Central memory CD8-positive, alpha-beta T cell (primary cell): ENCODE measurements around the gene AP3S1.
"Not testable (repeated sequence)": the region's sequence is repeated elsewhere in the genome, so short reads cannot be mapped to it uniquely, and the experiment has no call there.

ENCODE experiments used
- ATAC-seq: fragments of 150-1000 bp; cut with Tn5 transposase; replicated peaks from 2 replicates; pipeline ENCODE4 v1.10.0; 2022; ENCODE audit warnings: mild to moderate bottlenecking, moderate FRiP score, moderate number of reproducible peaks; ENCODE audit not compliant: poor library complexity, severe bottlenecking; ENCODE audit errors: extremely low read depth
- DNase-seq, 2 donors: peaks; one replicate each; pipeline ENCODE4 v3.0.0; 2021; ENCODE audit warnings: low spot score in 2 of 2
- H3K27ac Mint-ChIP-seq: one replicate; pipeline ENCODE4 v1.8.0; 2022; ENCODE audit warnings: low read depth, mild to moderate bottlenecking, moderate library complexity, mixed read lengths
- H3K27me3 Mint-ChIP-seq: one replicate; pipeline ENCODE4 v1.8.0; 2022; ENCODE audit warnings: mixed read lengths
- H3K36me3 Mint-ChIP-seq: one replicate; pipeline ENCODE4 v1.8.0; 2022; ENCODE audit warnings: mild to moderate bottlenecking, moderate library complexity, mixed read lengths; ENCODE audit not compliant: insufficient read depth
- H3K4me1 Mint-ChIP-seq: one replicate; pipeline ENCODE4 v1.8.0; 2022; ENCODE audit warnings: mixed read lengths
- H3K4me3 Mint-ChIP-seq: one replicate; pipeline ENCODE4 v1.8.0; 2022; ENCODE audit warnings: mild to moderate bottlenecking, moderate library complexity, mixed read lengths
- H3K9me3 Mint-ChIP-seq: one replicate; pipeline ENCODE4 v1.8.0; 2022; ENCODE audit warnings: mixed read lengths

Gene AP3S1

DNA sequence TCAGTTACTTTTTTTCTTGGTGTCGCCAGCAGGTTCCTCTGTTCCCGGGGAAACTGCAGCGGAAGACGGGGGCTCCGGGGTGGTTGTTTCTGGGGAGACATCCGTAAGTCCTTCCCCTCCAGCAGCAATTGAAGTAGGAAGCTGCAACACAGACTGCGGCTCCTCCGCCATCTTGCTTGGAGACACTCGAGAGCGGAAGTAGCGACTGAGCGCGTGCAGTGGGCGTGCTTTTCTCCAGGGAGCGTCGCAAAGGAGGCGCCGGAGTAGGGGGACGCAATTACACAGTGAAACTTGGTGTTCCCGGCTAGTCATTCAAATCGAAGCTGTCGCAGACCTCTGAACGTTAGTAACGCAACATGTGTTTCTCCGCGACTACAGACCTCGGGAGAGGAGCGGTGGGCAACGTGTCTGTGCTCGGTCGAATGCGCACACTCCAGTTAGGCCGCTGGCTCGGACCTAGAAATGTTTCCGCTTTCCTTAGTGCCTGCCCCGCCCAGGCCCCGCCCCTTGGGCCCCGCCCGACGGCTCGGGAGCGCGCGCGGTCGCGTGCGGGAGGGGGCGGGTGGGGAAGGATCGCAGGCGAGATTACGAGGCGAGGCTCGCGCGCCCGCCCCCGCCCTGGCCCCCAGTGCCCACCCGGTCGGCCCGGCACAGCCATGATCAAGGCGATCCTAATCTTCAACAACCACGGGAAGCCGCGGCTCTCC, at the start of gene AP3S1, which contains the start of gene ATG12:
Gene AP3S1 (plus strand): TSS at position 554 of the 707 bp plus-strand sequence. CDS start 103 bp downstream, at position 657.
Gene ATG12 (minus strand): TSS at position 184 of the 707 bp plus-strand sequence. CDS start 13 bp downstream, at position 171.
- H3K9me3 Mint-ChIP-seq, result no peaks in the 10 kb centered on the region
- H3K27me3 Mint-ChIP-seq, result no peaks in the 10 kb centered on the region
- peaks cover 32% of the 10 kb centered on the region for H3K36me3 Mint-ChIP-seq
- ATAC-seq (peak; percentile 86), DNase-seq (peak; percentile 85 to 88)
- peak within 1 kb of the TSS; percentile 98 for H3K27ac Mint-ChIP-seq
- H3K4me3 Mint-ChIP-seq, result peak within 1 kb of the TSS; percentile 97
- H3K4me1 Mint-ChIP-seq, result peaks cover 44% of the 10 kb centered on the region

- Mint-ChIP-seq H3K27ac (no peak overlapping the region), H3K4me3 (no peak overlapping the region), H3K27me3 (peaks cover 68% of the 10 kb centered on the region), H3K9me3 (no peaks in the 10 kb centered on the region), H3K4me1 (no peaks in the 10 kb centered on the region), H3K36me3 (peaks cover 1% of the 10 kb centered on the region)
- ATAC-seq, result no peak
- no peak for DNase-seq
Observed at GRCh38 chr5:115795700-115796099, 46.0 kb upstream of the AP3S1 start.

DNA sequence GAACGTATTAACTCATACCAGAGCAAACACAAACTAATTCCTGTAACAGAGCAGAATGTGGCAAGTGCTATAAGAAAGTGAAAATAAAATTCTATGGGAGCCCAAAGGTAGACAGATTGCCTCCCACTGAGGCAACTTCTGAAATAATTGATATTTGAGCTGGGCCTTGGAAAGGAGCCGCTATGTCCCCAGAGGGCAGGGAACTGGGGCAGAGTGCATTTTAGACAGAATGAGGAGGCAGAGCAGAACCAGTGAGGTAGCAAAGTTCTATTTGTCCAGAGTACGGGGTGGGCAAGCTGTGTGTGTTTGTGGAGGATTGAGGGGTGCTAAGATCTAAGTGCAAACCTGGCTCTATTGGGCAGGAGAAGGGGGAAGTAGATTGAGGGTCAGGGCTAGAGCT, 45.1 kb upstream of the AP3S1 start:
- H3K9me3 Mint-ChIP-seq, result no peaks in the 10 kb centered on the region
- peaks cover 1% of the 10 kb centered on the region for H3K36me3 Mint-ChIP-seq
- H3K27ac Mint-ChIP-seq, result no peak overlapping the region
- DNase-seq, result no peak
- H3K4me3 Mint-ChIP-seq, result no peak overlapping the region
- no peak for ATAC-seq
- no peaks in the 10 kb centered on the region for H3K4me1 Mint-ChIP-seq
- peaks cover 62% of the 10 kb centered on the region for H3K27me3 Mint-ChIP-seq

- no peaks in the 10 kb centered on the region for H3K9me3 Mint-ChIP-seq
- no peaks in the 10 kb centered on the region for H3K4me1 Mint-ChIP-seq
- ATAC-seq (no peak), DNase-seq (no peak)
- no peak overlapping the region for H3K4me3 Mint-ChIP-seq
- H3K27me3 Mint-ChIP-seq, result peaks cover 62% of the 10 kb centered on the region
- H3K27ac Mint-ChIP-seq, result no peak overlapping the region
- H3K36me3 Mint-ChIP-seq, result peaks cover under 1% of the 10 kb centered on the region
Observed at GRCh38 chr5:115798252-115798651, 43.5 kb upstream of the AP3S1 start.

GRCh38 chr5:115800108-115800507, 41.6 kb upstream of the AP3S1 start:
- Mint-ChIP-seq H3K4me3 (no peak overlapping the region), H3K27ac (no peak overlapping the region), H3K9me3 (no peaks in the 10 kb centered on the region), H3K4me1 (no peaks in the 10 kb centered on the region), H3K36me3 (no peaks in the 10 kb centered on the region), H3K27me3 (peaks cover 50% of the 10 kb centered on the region)
- ATAC-seq (no peak), DNase-seq (no peak)

DNA sequence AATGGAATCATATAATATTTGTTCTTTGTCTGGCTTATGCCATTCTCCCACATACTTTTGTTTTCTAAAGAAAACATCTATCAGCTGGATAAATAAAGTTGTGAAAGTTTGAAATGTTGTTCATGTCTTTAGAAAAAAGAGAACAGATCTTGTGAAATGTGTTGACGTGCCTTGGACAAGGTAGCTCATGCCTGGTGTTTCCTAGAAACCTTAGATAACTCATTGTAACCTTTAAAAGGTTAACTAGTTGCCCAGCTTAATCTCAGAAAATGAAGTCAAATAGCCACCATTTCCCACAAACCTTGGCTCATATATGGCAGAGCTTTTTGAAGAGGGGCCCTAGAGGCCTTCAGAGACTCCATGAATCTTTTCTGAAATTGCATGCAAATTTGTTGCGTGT, 40.6 kb upstream of the AP3S1 start:
- Mint-ChIP-seq H3K27me3 (peaks cover 50% of the 10 kb centered on the region), H3K4me1 (no peaks in the 10 kb centered on the region), H3K4me3 (no peak overlapping the region), H3K27ac (no peak overlapping the region), H3K36me3 (no peaks in the 10 kb centered on the region), H3K9me3 (no peaks in the 10 kb centered on the region)
- no peak for ATAC-seq
- DNase-seq, result no peak

- Mint-ChIP-seq H3K36me3 (no peaks in the 10 kb centered on the region), H3K4me1 (no peaks in the 10 kb centered on the region), H3K27me3 (peaks cover 44% of the 10 kb centered on the region), H3K27ac (no peak overlapping the region), H3K4me3 (no peak overlapping the region), H3K9me3 (no peaks in the 10 kb centered on the region)
- no peak for ATAC-seq
- no peak for DNase-seq
Observed at GRCh38 chr5:115801984-115802383, 39.8 kb upstream of the AP3S1 start.

DNA sequence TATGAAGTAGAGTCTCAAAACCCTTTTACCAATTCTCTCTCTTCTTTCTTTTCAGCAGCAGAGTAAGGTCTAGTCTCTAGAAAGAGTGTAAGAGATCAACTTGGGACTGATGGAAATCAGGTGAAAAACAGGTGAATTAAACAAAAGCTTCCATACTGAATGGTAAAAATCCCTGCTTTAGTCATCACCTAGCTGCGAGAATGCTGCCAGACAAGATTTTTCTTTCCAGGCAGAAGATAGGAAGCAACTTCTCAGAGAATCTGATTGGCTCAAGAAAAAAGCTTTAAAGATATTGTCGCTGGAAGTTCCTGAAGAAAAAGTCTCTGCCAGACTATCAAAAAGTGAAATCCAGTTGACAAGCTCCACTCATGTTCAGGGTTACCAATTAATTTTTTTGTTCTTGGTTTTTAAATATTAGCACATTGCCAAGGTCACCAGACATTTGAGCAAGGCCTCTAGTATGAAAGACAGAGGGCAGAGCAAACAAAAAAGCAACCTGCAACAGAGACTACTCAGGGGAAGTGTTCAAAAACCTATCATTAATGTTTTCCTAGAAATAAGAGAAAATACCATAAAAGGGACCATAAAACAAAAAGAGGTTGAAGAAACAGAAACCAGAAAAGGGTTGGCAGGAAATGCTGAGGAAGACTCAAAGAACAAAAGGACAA, 34.6 kb upstream of the AP3S1 start:
- Mint-ChIP-seq H3K4me3 (no peak overlapping the region), H3K27me3 (peaks cover 38% of the 10 kb centered on the region), H3K9me3 (no peaks in the 10 kb centered on the region), H3K36me3 (no peaks in the 10 kb centered on the region), H3K27ac (no peak overlapping the region), H3K4me1 (no peaks in the 10 kb centered on the region)
- no peak for DNase-seq
- no peak for ATAC-seq

DNA sequence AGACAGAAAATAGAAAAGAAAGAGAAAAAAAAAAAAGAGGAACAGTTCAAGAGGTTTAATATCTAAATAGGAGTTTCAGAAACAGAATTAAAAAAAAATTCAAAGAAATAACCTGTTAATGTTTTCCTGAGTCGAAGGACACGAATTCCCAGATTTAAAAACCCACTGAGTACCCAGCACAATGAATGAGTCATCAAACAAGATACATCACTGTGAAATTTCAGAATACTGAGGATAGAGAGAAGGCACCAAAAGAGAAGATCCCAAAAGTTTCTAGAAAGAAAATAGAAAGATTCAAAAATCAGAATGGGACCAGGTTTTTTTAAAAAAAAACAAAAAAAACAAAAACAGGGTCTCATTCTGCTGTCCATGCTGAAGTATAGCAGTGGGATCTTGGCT, 34.1 kb upstream of the AP3S1 start:
- Mint-ChIP-seq H3K4me1 (no peaks in the 10 kb centered on the region), H3K9me3 (no peaks in the 10 kb centered on the region), H3K27me3 (peaks cover 38% of the 10 kb centered on the region), H3K36me3 (no peaks in the 10 kb centered on the region), H3K27ac (no peak overlapping the region), H3K4me3 (no peak overlapping the region)
- DNase-seq, result no peak
- ATAC-seq, result no peak

DNA sequence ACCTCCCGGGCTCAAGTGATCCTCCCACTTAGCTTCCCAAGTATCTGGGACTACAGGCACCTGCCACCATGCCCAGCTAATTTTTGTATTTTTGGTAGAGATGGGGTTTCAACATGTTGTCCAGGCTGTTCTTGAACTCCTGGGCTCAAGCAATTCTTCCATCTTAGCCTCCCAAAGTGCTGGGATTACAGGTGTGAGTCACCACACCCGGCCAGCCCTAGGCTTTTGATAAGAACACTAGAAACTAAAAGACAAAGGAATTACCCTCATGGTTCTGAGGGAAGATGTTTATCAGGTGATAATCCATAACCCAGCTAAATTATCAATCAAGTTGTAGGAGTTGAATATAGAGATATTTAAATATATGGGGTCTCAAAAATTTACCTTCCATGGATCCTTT, 33.7 kb upstream of the AP3S1 start:
- not testable (repeated sequence) for H3K36me3 Mint-ChIP-seq, H3K4me3 Mint-ChIP-seq, DNase-seq, H3K27ac Mint-ChIP-seq, H3K9me3 Mint-ChIP-seq, ATAC-seq, H3K4me1 Mint-ChIP-seq
- peaks cover 38% of the 10 kb centered on the region for H3K27me3 Mint-ChIP-seq

DNA sequence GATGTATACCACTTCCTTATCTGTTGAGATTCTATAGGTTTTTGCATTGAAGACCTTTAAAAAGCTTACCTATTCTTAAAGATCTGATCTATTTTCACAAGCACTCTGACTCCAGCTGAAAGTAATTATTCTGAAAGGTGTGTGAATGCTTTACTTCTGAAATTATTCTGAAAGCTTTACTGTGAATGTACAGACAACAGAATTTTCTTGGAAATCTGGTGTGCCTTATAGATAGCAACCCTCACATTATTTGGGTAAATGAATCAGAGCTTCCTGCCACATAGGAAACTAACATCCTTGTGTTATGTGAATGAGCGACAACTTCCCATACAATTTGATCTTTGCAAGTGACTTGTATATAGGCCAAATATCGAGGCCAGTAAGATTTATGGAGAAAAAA, 31.8 kb upstream of the AP3S1 start:
- ATAC-seq, result no peak
- no peaks in the 10 kb centered on the region for H3K9me3 Mint-ChIP-seq
- no peak overlapping the region for H3K4me3 Mint-ChIP-seq
- H3K4me1 Mint-ChIP-seq, result peaks cover under 1% of the 10 kb centered on the region
- H3K27ac Mint-ChIP-seq, result no peak overlapping the region
- H3K36me3 Mint-ChIP-seq, result no peaks in the 10 kb centered on the region
- no peak for DNase-seq
- H3K27me3 Mint-ChIP-seq, result peaks cover 53% of the 10 kb centered on the region

GRCh38 chr5:115810761-115811160, 31.0 kb upstream of the AP3S1 start:
- H3K9me3 Mint-ChIP-seq, result no peaks in the 10 kb centered on the region
- ATAC-seq, result no peak
- H3K36me3 Mint-ChIP-seq, result no peaks in the 10 kb centered on the region
- H3K27ac Mint-ChIP-seq, result no peak overlapping the region
- DNase-seq, result no peak
- peaks cover 6% of the 10 kb centered on the region for H3K4me1 Mint-ChIP-seq
- peaks cover 61% of the 10 kb centered on the region for H3K27me3 Mint-ChIP-seq
- no peak overlapping the region for H3K4me3 Mint-ChIP-seq

- Mint-ChIP-seq H3K36me3 (no peaks in the 10 kb centered on the region), H3K27me3 (peaks cover 68% of the 10 kb centered on the region), H3K9me3 (no peaks in the 10 kb centered on the region), H3K4me1 (peaks cover 9% of the 10 kb centered on the region), H3K27ac (no peak overlapping the region), H3K4me3 (no peak overlapping the region)
- DNase-seq (no peak), ATAC-seq (no peak)
Observed at GRCh38 chr5:115811406-115811805, 30.3 kb upstream of the AP3S1 start.
